Pancreas (tissue), 10 donors: ENCODE measurements around the gene HOXA11. TPM values are rescaled to one million over a fixed set of nuclear protein-coding genes. Genes with fewer than 3 reads are reported as not detected.

Experiments
- ATAC-seq, 4 donors: fragments of 200-7000 bp; cut with Tn5 transposase; one replicate each; pipeline versions ENCODE4 v1.8.0 to v1.9.1; 2020; ENCODE audit warnings: mild to moderate bottlenecking in 4 of 4, moderate library complexity in 4 of 4
- DNase-seq, 6 donors: peaks; one replicate each; pipeline ENCODE4 v3.0.0-alpha.2; 2020
- FAIRE-seq: peaks from 2 replicates; lab custom pipeline; 2012; peaks lifted over from hg19 to GRCh38; lab: Jason Lieb, UNC
- H3K27ac ChIP-seq, 4 donors: fragments of 200-600 bp; sonication (generic); 1 replicate in 3 of 4; 2 replicates in 1 of 4; pipeline versions ENCODE4 v1.5.0 to v1.8.0; 2020
- H3K27me3 ChIP-seq, 4 donors: fragments of 200-600 bp; one replicate each; pipeline ENCODE4 v1.8.0; 2021
- H3K36me3 ChIP-seq, 3 donors: fragments of 200-600 bp; sonication (generic) in 1 of 3; one replicate each; pipeline versions ENCODE4 v1.5.0 to v1.8.0; 2020 to 2021
- H3K4me1 ChIP-seq, 3 donors: fragments of 200-600 bp; one replicate each; pipeline ENCODE4 v1.8.0; 2021
- H3K4me3 ChIP-seq, 4 donors: fragments of 200-600 bp; sonication (generic) in 2 of 4; one replicate each; pipeline versions ENCODE4 v1.5.0 to v1.8.0; 2020 to 2021
- H3K9me3 ChIP-seq, 4 donors: fragments of 200-600 bp; one replicate each; pipeline ENCODE4 v1.8.0; 2021
- WGBS, 2 donors: extraction: QIAGEN DNeasy Blood & Tissue Kit; methylation state at CpG; one replicate each; pipeline ENCODE4 v1.1.7; 2013; 5-methylcytosine and 5-hydroxymethylcytosine counted together
- intact Hi-C, 3 donors: fragments of 100-400 bp; cut with DNase I; formaldehyde crosslinking; loops; one replicate each; pipeline versions ENCODE4 v1.11.1 to v1.14.2; 2022
- polyA plus RNA-seq, 2 donors: library from polyadenylated mRNA; stranded (reverse); fragments of 200-250 nt; gene quantifications; one replicate each; pipeline ENCODE4 v1.2.3, GENCODE V29; 2013
- total RNA-seq, 6 donors: library from RNA; stranded (reverse); fragmentation: NEBNext Ultra II Directional in 4 of 6; extraction: Animal tissue kit (Norgen Biotek cat#: 25700) in 4 of 6; gene quantifications; one replicate each; pipeline versions ENCODE4 v1.2.1 to v1.2.4, GENCODE V29; 2021 to 2023
- TF ChIP-seq, protein P1 (sequence below), 4 donors: fragments of 200-600 bp; sonication (generic) in 3 of 4; IDR thresholded peaks; one replicate each; pipeline versions ENCODE4 v1.5.0 to v1.8.0; 2021; ENCODE audit warnings: antibody characterized with exemption in 4 of 4
- donor health status: healthy with polysubstance abuse.
- donor health status: DM: no; HTN: no; CAD: no; lungs with moderate emphysema.
- donor health status: DM: no; HTN: no; CAD: no.
- donor health status: control.
- donor health status: control.
- donor health status: Bipolar disorder and iron deficiency.
- donor health status: DM: yes; HTN: yes; CAD: no.
- donor health status: DM: no; HTN: no; CAD: no.
- donor health status: DM: no; HTN: no; CAD: no.
- donor health status: DM: yes; HTN: yes; CAD: no.

HOXA11 gene
- total and polyA plus RNA-seq, 8 donors = not detected

DNA sequence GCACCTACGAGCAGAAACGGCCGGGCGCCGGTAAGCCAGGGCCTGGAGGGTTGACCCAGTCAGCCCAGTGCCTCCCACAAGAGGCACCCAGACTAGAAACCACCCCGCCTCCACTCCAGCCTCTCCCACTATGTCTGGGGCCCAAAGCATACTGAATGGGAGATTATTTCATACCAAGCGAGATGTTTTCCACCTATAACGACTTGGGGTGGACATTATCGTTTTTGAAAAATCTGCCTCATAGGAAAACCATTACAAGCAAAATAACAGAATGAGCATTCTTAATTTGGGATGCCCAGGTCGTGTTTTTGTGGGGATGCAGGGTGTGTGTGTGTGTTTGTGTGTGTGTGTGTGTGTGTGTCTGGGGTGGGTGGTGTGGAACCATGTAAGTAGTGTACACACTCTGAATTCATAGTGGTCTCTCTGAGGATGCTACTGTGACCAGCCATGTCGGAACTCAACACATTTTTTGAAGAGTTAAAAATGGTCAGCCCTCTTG is 39.1 kb downstream of the HOXA11 start:
- no peak for ATAC-seq
- intact Hi-C loops = no loop called here
- WGBS, 2 donors = 26% methylated on average over 11 of the region's 11 CpGs
- Histone ChIP-seq H3K36me3 (no peaks in the 10 kb centered on the region), H3K27ac (no peak overlapping the region), H3K27me3 (peaks cover 15 to 76% (median 26%) of the 10 kb centered on the region in 4 donors), H3K4me3 (no peak overlapping the region), H3K9me3 (no peaks in the 10 kb centered on the region), H3K4me1 (peaks cover 0 to 11% (median 4%) of the 10 kb centered on the region in 3 donors)
- DNase-seq = no peak
- TF ChIP-seq, protein P1, sequence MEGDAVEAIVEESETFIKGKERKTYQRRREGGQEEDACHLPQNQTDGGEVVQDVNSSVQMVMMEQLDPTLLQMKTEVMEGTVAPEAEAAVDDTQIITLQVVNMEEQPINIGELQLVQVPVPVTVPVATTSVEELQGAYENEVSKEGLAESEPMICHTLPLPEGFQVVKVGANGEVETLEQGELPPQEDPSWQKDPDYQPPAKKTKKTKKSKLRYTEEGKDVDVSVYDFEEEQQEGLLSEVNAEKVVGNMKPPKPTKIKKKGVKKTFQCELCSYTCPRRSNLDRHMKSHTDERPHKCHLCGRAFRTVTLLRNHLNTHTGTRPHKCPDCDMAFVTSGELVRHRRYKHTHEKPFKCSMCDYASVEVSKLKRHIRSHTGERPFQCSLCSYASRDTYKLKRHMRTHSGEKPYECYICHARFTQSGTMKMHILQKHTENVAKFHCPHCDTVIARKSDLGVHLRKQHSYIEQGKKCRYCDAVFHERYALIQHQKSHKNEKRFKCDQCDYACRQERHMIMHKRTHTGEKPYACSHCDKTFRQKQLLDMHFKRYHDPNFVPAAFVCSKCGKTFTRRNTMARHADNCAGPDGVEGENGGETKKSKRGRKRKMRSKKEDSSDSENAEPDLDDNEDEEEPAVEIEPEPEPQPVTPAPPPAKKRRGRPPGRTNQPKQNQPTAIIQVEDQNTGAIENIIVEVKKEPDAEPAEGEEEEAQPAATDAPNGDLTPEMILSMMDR (IDR thresholded peaks at IDR 0.05) = no peak
- FAIRE-seq = no peak

DNA sequence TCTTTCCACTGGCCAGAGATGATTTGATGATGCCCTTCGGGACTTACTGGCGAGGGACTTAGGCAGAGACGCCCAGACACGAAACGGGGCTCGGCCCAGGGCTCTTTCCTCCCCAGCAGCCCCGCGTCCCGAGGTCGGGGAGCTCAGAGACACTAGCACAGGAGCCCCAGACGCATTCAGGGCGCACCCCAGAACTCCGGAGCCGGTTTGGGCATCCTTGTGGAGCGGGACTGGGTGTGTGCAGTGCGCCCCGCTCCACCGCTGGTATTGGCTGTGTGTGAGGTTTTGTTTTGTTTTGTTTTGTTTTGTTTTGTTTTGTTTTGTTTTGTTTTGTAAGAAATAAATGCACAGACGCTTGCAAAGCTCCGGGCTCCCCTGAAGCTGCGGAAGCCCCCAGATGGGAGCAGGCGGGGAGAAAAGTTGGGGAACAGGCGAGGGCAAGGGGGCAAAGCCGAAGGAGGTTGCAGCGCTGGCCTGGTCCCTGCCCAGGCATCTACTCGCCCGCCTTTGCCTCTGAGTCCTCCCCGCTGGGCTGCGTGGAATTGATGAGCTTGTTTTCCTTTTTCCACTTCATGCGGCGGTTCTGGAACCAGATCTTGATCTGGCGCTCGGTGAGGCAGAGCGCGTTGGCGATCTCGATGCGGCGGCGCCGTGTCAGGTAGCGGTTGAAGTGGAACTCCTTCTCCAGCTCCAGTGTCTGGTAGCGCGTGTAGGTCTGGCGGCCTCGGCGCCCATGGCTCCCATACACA is 39.7 kb downstream of the HOXA11 start:
- H3K27ac ChIP-seq = no peak overlapping the region
- intact Hi-C loops = no loop called here
- H3K4me1 ChIP-seq = peaks cover 0 to 5% (median 4%) of the 10 kb centered on the region in 3 donors
- no peaks in the 10 kb centered on the region for H3K9me3 ChIP-seq
- H3K4me3 ChIP-seq = no peak overlapping the region
- 20 to 21% methylated on average over 47 of the region's 47 CpGs for WGBS, 2 donors
- FAIRE-seq (no peak), ATAC-seq (no peak), DNase-seq (peak in 1 of 6 donors; percentile 48)
- TF ChIP-seq, protein P1 (IDR thresholded peaks at IDR 0.05) = no peak
- H3K36me3 ChIP-seq = no peaks in the 10 kb centered on the region
- H3K27me3 ChIP-seq = peaks cover 14 to 81% (median 29%) of the 10 kb centered on the region in 4 donors

DNA sequence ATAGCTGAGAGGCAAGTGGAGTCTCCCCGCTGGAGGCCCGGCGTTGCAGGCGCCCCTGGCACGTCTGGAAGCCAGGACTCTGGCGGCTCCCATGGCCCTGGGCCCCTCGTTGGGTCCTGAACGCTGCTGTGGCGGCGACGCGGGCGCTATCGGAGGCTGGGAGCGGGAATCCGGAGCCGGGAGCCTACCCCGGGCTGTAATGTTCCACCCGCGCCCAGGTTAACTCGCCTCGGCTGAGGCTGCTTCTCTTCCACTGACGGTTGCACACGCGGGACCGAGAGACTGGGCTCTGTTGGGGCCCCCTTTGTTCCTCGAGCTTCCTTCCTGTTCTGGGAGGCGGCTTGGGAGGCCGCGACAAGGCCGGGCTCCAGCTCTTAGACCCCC is 40.3 kb downstream of the HOXA11 start:
- DNase-seq (peak in 2 of 6 donors; percentile 55 to 60), ATAC-seq (no peak), FAIRE-seq (no peak)
- H3K36me3 ChIP-seq = no peaks in the 10 kb centered on the region
- no peak overlapping the region for H3K4me3 ChIP-seq
- H3K27ac ChIP-seq = no peak overlapping the region
- peaks cover 0 to 5% (median 4%) of the 10 kb centered on the region in 3 donors for H3K4me1 ChIP-seq
- WGBS, 2 donors = 14 to 25% methylated on average over 30 to 31 of the region's 31 CpGs
- TF ChIP-seq, protein P1 (IDR thresholded peaks at IDR 0.05) = no peak
- intact Hi-C loops = no loop called here
- H3K9me3 ChIP-seq = no peaks in the 10 kb centered on the region
- peaks cover 14 to 81% (median 29%) of the 10 kb centered on the region in 4 donors for H3K27me3 ChIP-seq

DNA sequence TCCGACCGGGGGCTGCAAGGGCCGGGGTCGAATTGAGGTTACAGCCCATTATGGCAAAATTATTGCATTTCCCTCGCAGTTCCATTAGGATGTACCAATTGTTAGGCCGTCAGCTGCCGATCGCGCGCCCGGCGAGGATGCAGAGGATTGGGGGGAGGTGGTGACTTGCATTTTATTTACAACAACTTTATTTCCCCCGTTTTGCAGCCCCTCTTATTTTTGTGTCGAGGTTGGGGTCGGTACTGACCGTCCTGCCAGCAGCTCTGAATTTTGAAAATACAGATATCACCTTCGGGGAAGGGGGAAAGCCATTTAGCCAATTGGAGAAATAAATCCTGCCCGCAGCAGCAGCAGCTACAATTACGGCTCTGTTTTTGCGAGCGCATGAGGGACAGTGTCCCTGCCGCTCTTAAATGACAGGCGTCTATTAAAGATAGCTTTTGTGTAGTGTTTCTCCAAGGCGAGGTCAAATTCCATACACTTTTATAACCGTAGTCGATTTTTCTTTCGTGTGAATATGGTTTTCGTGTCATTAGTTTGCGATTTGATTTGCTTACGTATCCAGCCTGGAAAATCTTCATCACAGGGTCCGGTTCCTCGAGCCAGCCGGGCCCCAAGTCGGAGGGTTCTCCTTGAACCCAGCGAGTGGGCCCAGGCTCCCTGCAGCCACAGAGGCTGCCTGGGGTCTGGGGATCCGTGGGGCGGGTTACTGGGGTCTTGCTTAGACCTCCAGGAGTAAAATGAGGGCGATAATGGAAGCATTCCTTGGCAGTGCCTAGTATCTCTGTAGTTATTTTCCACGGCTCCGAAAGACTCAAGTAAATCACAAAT is 40.9 kb downstream of the HOXA11 start:
- ATAC-seq (no peak), FAIRE-seq (no peak), DNase-seq (peak in 1 of 6 donors; percentile 43)
- H3K4me3 ChIP-seq = peak overlapping the region in 1 of 4 donors; percentile 36
- H3K9me3 ChIP-seq = no peaks in the 10 kb centered on the region
- no peaks in the 10 kb centered on the region for H3K36me3 ChIP-seq
- intact Hi-C loops = no loop called here
- H3K27me3 ChIP-seq = peaks cover 14 to 86% (median 30%) of the 10 kb centered on the region in 4 donors
- H3K27ac ChIP-seq = no peak overlapping the region
- 21% methylated on average over 40 of the region's 40 CpGs for WGBS, 2 donors
- H3K4me1 ChIP-seq = peaks cover 0 to 5% (median 4%) of the 10 kb centered on the region in 3 donors
- TF ChIP-seq, protein P1 (IDR thresholded peaks at IDR 0.05) = no peak
